HEK293 (cell line): Measurements from ENCODE around the gene DDX42.

Experiments
- CTCF ChIA-PET: fragments of 350-600 bp; formaldehyde crosslinking; extraction: SDS; loops from one replicate; lab custom pipeline; 2021; ENCODE audit warnings: antibody characterized with exemption; lab: Yijun Ruan, JAX
- POLR2A ChIA-PET: fragments of 300-600 bp; formaldehyde crosslinking; extraction: SDS; loops from one replicate; lab custom pipeline; 2020; ENCODE audit warnings: antibody characterized with exemption, inconsistent platforms; lab: Yijun Ruan, JAX
- H3K27ac ChIP-seq: fragments of 200-500 bp; sonication (Bioruptor generic); 2 replicates; pipeline ENCODE4 v1.5.1; 2014; ENCODE audit warnings: low read depth, low read length, control low read depth, inconsistent platforms; ENCODE audit errors: extremely low read depth
- H3K36me3 ChIP-seq, 2 experiments: fragments of 200-500 bp in 1 of 2; sonication (Bioruptor generic) in 1 of 2; 1 replicate in 1 of 2; 2 replicates in 1 of 2; pipeline ENCODE4 v1.5.1; 2014 to 2017; ENCODE audit warnings: inconsistent platforms in 2 of 2, low read length in 2 of 2; ENCODE audit not compliant: control insufficient read depth in 2 of 2, insufficient read depth in 1 of 2
- H3K4me1 ChIP-seq: fragments of 200-500 bp; sonication (Bioruptor generic); 2 replicates; pipeline ENCODE4 v1.5.1; 2014; ENCODE audit warnings: mild to moderate bottlenecking, low read length, inconsistent platforms; ENCODE audit not compliant: control insufficient read depth, insufficient read depth
- H3K4me3 ChIP-seq: 2 replicates; pipeline ENCODE4 v1.5.1; 2011; ENCODE audit warnings: low read depth, mild to moderate bottlenecking, control low read depth, low read length, moderate library complexity
- H3K9me3 ChIP-seq: fragments of 200-500 bp; sonication (Bioruptor generic); 2 replicates; pipeline ENCODE4 v1.5.1; 2014; ENCODE audit warnings: low read depth, low read length, inconsistent platforms; ENCODE audit not compliant: control insufficient read depth, insufficient read depth
- GLI4 ChIP-seq: fragments of 450-650 bp; formaldehyde crosslinking; IDR thresholded peaks from 2 replicates; pipeline ENCODE4 v1.5.1; 2016; ENCODE audit warnings: missing biosample characterization, missing genetic modification characterization
- ZBTB48 ChIP-seq: fragments of 450-650 bp; formaldehyde crosslinking; IDR thresholded peaks from 2 replicates; pipeline ENCODE4 v1.5.1; 2016; ENCODE audit warnings: missing biosample characterization, missing genetic modification characterization
- ZEB2 ChIP-seq: fragments of 450-650 bp; formaldehyde crosslinking; IDR thresholded peaks from 2 replicates; pipeline ENCODE4 v1.5.1; 2016; ENCODE audit warnings: missing biosample characterization, missing genetic modification characterization
- ZFP3 ChIP-seq: fragments of 450-650 bp; formaldehyde crosslinking; IDR thresholded peaks from 2 replicates; pipeline ENCODE4 v1.5.1; 2016; ENCODE audit warnings: low read depth, missing biosample characterization, missing genetic modification characterization
- ZNF121 ChIP-seq: fragments of 450-650 bp; formaldehyde crosslinking; IDR thresholded peaks from 2 replicates; pipeline ENCODE4 v1.5.1; 2016; ENCODE audit warnings: missing biosample characterization, missing genetic modification characterization
- ZNF140 ChIP-seq: fragments of 450-650 bp; formaldehyde crosslinking; IDR thresholded peaks from 2 replicates; pipeline ENCODE4 v1.5.1; 2016; ENCODE audit warnings: missing biosample characterization, missing genetic modification characterization
- ZNF155 ChIP-seq: fragments of 450-650 bp; formaldehyde crosslinking; IDR thresholded peaks from 2 replicates; pipeline ENCODE4 v1.5.1; 2016; ENCODE audit warnings: missing biosample characterization, missing genetic modification characterization
- ZNF530 ChIP-seq: fragments of 450-650 bp; formaldehyde crosslinking; IDR thresholded peaks from 2 replicates; pipeline ENCODE4 v1.5.1; 2016; ENCODE audit warnings: low read depth, missing biosample characterization, missing genetic modification characterization
- ZNF670 ChIP-seq: fragments of 450-650 bp; formaldehyde crosslinking; IDR thresholded peaks from 2 replicates; pipeline ENCODE4 v1.5.1; 2016; ENCODE audit warnings: missing biosample characterization, missing genetic modification characterization, low read depth
- ZNF776 ChIP-seq: fragments of 450-650 bp; formaldehyde crosslinking; IDR thresholded peaks from 2 replicates; pipeline ENCODE4 v1.5.0; 2017; ENCODE audit warnings: missing biosample characterization, missing genetic modification characterization, borderline replicate concordance
- ZSCAN30 ChIP-seq: fragments of 450-650 bp; IDR thresholded peaks from 2 replicates; pipeline ENCODE4 v1.5.1; 2018; ENCODE audit warnings: missing biosample characterization, mild to moderate bottlenecking, missing genetic modification characterization, moderate library complexity
- TF ChIP-seq, protein P1 (sequence below): fragments of 450-650 bp; formaldehyde crosslinking; IDR thresholded peaks from 2 replicates; pipeline ENCODE4 v1.5.1; 2016; ENCODE audit warnings: missing biosample characterization, missing genetic modification characterization, borderline replicate concordance
- TF ChIP-seq, protein P2 (sequence below): fragments of 450-650 bp; formaldehyde crosslinking; IDR thresholded peaks from 2 replicates; pipeline ENCODE4 v1.5.1; 2016; ENCODE audit warnings: missing biosample characterization, missing genetic modification characterization
- TF ChIP-seq, protein P3 (sequence below): fragments of 450-650 bp; formaldehyde crosslinking; IDR thresholded peaks from 2 replicates; pipeline ENCODE4 v1.5.1; 2016; ENCODE audit warnings: missing biosample characterization, missing genetic modification characterization
- TF ChIP-seq, protein P4 (sequence below): fragments of 450-650 bp; formaldehyde crosslinking; IDR thresholded peaks from 2 replicates; pipeline ENCODE4 v1.5.1; 2016; ENCODE audit warnings: missing biosample characterization, missing genetic modification characterization, borderline replicate concordance

Gene DDX42

DNA sequence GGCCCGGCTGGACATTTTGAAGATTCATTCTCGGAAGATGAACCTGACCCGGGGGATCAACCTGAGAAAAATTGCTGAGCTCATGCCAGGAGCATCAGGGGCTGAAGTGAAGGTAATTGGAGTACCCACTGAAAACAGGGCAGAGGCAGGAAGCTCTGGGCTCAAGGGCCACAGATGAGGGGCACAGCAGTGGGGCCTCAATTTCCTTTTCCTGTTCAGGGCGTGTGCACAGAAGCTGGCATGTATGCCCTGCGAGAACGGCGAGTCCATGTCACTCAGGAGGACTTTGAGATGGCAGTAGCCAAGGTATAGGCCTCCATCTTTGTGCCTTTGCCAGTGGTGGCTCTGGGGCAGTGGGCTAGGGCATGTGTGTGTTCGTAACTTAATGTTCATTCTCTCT is 57.5 kb downstream of the DDX42 start (continued):
- TF ChIP-seq ZSCAN30 (tag by site-specific recombination) (no peak), ZNF670 (tag by site-specific recombination) (no peak), ZNF530 (tag by site-specific recombination) (no peak), ZNF140 (no peak)
- TF ChIP-seq, protein P1, sequence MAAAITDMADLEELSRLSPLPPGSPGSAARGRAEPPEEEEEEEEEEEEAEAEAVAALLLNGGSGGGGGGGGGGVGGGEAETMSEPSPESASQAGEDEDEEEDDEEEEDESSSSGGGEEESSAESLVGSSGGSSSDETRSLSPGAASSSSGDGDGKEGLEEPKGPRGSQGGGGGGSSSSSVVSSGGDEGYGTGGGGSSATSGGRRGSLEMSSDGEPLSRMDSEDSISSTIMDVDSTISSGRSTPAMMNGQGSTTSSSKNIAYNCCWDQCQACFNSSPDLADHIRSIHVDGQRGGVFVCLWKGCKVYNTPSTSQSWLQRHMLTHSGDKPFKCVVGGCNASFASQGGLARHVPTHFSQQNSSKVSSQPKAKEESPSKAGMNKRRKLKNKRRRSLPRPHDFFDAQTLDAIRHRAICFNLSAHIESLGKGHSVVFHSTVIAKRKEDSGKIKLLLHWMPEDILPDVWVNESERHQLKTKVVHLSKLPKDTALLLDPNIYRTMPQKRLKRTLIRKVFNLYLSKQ (tag by site-specific recombination) = no peak

DNA sequence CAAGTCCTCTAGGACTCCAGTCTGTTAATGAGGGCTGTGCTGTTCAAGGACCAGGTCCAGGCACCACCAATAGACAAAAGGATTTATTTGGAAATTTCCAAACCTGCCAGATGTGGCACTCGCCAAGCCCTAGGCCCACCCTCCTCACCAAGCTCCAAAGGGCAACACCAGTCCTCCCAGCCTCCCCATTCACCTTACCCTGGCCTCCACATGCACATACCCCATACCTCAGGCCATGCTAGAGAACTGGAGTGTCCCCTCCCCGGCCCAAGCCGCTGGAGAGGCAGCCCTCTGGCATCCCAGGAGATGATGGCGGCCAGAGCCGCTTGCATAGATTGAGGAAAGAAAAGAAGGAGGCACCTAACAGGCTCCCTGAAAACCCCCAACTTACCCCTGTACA is 58.0 kb downstream of the DDX42 start:
- CTCF ChIA-PET = interaction anchor here (0.6 to 1.5 kb wide), 3 partner anchors 10 to 638 kb away, joined by 3 to 5 read pairs (median 4); no protein-coding TSS in a partner anchor
- no peak for TF ChIP-seq ZFP3 (tag by site-specific recombination)
- TF ChIP-seq ZNF776 (tag by site-specific recombination) = no peak
- TF ChIP-seq ZBTB48 (tag by site-specific recombination) = no peak
- TF ChIP-seq, protein P2, sequence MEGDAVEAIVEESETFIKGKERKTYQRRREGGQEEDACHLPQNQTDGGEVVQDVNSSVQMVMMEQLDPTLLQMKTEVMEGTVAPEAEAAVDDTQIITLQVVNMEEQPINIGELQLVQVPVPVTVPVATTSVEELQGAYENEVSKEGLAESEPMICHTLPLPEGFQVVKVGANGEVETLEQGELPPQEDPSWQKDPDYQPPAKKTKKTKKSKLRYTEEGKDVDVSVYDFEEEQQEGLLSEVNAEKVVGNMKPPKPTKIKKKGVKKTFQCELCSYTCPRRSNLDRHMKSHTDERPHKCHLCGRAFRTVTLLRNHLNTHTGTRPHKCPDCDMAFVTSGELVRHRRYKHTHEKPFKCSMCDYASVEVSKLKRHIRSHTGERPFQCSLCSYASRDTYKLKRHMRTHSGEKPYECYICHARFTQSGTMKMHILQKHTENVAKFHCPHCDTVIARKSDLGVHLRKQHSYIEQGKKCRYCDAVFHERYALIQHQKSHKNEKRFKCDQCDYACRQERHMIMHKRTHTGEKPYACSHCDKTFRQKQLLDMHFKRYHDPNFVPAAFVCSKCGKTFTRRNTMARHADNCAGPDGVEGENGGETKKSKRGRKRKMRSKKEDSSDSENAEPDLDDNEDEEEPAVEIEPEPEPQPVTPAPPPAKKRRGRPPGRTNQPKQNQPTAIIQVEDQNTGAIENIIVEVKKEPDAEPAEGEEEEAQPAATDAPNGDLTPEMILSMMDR (tag by site-specific recombination) = no peak
- TF ChIP-seq, protein P3, sequence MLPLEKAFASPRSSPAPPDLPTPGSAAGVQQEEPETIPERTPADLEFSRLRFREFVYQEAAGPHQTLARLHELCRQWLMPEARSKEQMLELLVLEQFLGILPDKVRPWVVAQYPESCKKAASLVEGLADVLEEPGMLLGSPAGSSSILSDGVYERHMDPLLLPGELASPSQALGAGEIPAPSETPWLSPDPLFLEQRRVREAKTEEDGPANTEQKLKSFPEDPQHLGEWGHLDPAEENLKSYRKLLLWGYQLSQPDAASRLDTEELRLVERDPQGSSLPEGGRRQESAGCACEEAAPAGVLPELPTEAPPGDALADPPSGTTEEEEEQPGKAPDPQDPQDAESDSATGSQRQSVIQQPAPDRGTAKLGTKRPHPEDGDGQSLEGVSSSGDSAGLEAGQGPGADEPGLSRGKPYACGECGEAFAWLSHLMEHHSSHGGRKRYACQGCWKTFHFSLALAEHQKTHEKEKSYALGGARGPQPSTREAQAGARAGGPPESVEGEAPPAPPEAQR (tag by site-specific recombination) = no peak
- no peak for TF ChIP-seq GLI4 (tag by site-specific recombination)
- TF ChIP-seq, protein P4, sequence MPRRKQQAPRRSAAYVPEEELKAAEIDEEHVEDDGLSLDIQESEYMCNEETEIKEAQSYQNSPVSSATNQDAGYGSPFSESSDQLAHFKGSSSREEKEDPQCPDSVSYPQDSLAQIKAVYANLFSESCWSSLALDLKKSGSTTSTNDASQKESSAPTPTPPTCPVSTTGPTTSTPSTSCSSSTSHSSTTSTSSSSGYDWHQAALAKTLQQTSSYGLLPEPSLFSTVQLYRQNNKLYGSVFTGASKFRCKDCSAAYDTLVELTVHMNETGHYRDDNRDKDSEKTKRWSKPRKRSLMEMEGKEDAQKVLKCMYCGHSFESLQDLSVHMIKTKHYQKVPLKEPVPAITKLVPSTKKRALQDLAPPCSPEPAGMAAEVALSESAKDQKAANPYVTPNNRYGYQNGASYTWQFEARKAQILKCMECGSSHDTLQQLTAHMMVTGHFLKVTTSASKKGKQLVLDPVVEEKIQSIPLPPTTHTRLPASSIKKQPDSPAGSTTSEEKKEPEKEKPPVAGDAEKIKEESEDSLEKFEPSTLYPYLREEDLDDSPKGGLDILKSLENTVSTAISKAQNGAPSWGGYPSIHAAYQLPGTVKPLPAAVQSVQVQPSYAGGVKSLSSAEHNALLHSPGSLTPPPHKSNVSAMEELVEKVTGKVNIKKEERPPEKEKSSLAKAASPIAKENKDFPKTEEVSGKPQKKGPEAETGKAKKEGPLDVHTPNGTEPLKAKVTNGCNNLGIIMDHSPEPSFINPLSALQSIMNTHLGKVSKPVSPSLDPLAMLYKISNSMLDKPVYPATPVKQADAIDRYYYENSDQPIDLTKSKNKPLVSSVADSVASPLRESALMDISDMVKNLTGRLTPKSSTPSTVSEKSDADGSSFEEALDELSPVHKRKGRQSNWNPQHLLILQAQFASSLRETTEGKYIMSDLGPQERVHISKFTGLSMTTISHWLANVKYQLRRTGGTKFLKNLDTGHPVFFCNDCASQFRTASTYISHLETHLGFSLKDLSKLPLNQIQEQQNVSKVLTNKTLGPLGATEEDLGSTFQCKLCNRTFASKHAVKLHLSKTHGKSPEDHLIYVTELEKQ (tag by site-specific recombination) = no peak
- TF ChIP-seq ZNF121 (tag by site-specific recombination) = no peak
- no peak for TF ChIP-seq ZEB2 (tag by site-specific recombination)
- TF ChIP-seq ZNF155 (tag by site-specific recombination) = no peak
- POLR2A ChIA-PET = interaction anchor here (0.9 to 7.2 kb wide), 5 partner anchors 7 to 58 kb away, joined by 3 to 65 read pairs (median 4); partner anchors contain the start of genes CCDC47, DDX42 and SMARCD2
- Histone ChIP-seq H3K4me3 (no peak overlapping the region), H3K36me3 (peaks cover 49 to 86% of the 10 kb centered on the region in 2 experiments), H3K27ac (no peak overlapping the region), H3K9me3 (no peaks in the 10 kb centered on the region), H3K4me1 (no peaks in the 10 kb centered on the region)
